Measurements from ENCODE around the gene EMCN. TPM values are rescaled to one million over a fixed set of nuclear protein-coding genes. Genes with fewer than 3 reads are reported as not detected.

EMCN gene
- total and polyA plus RNA-seq, 2 of the 8 experiments (the other 6 are each of a cell fraction or from before 2014, with no cell fraction given) = not detected

DNA sequence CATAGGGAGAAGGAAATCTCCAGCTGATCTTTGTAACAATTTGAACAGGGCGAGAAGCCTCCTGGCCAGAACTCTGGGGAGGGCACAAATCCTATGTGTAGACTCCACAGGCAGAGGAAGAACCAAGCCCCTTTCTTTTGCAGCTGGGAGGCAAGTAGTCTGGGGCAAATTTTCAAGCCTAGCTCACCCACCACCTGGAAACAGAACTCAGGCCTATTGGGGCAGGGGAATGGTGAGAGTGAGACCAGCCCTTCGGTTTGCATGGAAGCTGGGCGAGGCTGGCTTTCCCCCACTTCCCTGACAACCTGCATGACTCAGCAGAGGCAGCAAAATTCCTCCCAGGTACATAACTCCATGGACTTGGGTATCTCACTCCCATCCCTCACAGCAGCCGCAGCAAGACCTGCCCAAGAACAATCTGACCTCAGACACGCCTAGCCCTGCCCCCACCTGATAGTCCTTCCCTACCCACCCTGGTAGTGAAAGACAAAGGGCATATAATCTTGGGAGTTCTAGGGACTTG, 138.2 kb downstream of the EMCN start:
- Histone ChIP-seq H3K9ac (replicated peaks in 1 of 4; ENCODE audit: extremely low read depth in 1 of 4, low read depth in 3 of 4, low read length in 3 of 4) (no peak overlapping the region), H3K18ac (ENCODE audit: extremely low read depth, low read length) (no peak overlapping the region), H3K4me2 (ENCODE audit: insufficient read depth in 1 of 2, low read depth in 2 of 2, low read length in 2 of 2) (no peak overlapping the region), H4K8ac (ENCODE audit: extremely low read depth, insufficient read depth, low read length) (no peak overlapping the region), H2BK12ac (ENCODE audit: low read depth, low read length) (no peak overlapping the region), H2BK15ac (ENCODE audit: low read length) (no peak overlapping the region), H4K91ac (replicated peaks; ENCODE audit: insufficient read length, low read length) (no peak overlapping the region), H2BK120ac (replicated peaks; ENCODE audit: low read depth, low read length) (no peak overlapping the region), H3K56ac (replicated peaks; ENCODE audit: insufficient read length, low read depth, low read length) (no peak overlapping the region), H3K79me2 (ENCODE audit: control insufficient read depth in 1 of 2, insufficient read depth in 2 of 2, low read length in 2 of 2) (no peaks in the 10 kb centered on the region), H3K27ac (ENCODE audit: low read depth, low read length) (no peak overlapping the region), H3K23ac (ENCODE audit: insufficient read length) (no peak overlapping the region), H3K36me3 (ENCODE audit: control insufficient read depth in 2 of 4, insufficient read depth in 4 of 4, low read length in 3 of 4) (no peaks in the 10 kb centered on the region), H3K14ac (ENCODE audit: insufficient read length) (no peak overlapping the region), H3K4ac (replicated peaks; ENCODE audit: insufficient read length, low read depth, low read length) (no peak overlapping the region), H3K23me2 (ENCODE audit: low read depth, low read length) (no peaks in the 10 kb centered on the region; the same call in 1 of the 2 replicates), H2AFZ (ENCODE audit: low read length) (peak overlapping the region; percentile 76), H3K79me1 (ENCODE audit: low read depth, low read length) (no peaks in the 10 kb centered on the region), H4K5ac (ENCODE audit: insufficient read length, low read depth, low read length) (no peak overlapping the region), H2BK20ac (ENCODE audit: low read length) (no peak overlapping the region), H3K4me3 (ENCODE audit: extremely low read depth in 1 of 4, insufficient read depth in 2 of 4, low read depth in 3 of 4, low read length in 4 of 4) (no peak overlapping the region), H3K27me3 (replicated peaks in 1 of 4; ENCODE audit: control insufficient read depth in 3 of 4, extremely low read depth in 1 of 4, insufficient read depth in 3 of 4, low read length in 3 of 4) (no peaks in the 10 kb centered on the region), H3K9me3 (ENCODE audit: insufficient read depth in 2 of 2, low read depth in 1 of 2, low read length in 1 of 2) (no peaks in the 10 kb centered on the region), H3K4me1 (replicated peaks in 1 of 4; ENCODE audit: control insufficient read depth in 3 of 4, insufficient read depth in 4 of 4, low read length in 3 of 4) (0 out of 7 replicates have a peak, but pooled peaks cover 0 to 3% (median 0%) of the 10 kb centered on the region in 4 experiments), H2AK5ac (ENCODE audit: low read depth, low read length) (no peak overlapping the region), H4K20me1 (replicated peaks in 1 of 2; ENCODE audit: control insufficient read depth in 1 of 2, insufficient read depth in 2 of 2, low read length in 2 of 2) (no peaks in the 10 kb centered on the region), H2BK5ac (ENCODE audit: low read depth, low read length) (no peak overlapping the region)
- no peak for FAIRE-seq
- DNase-seq (ENCODE audit: low read depth in 1 of 2, low spot score in 2 of 2) = no peak
- ChIA-PET CTCF (ENCODE audit: partially characterized antibody) (interaction anchor here (1.5 to 1.9 kb wide), 2 partner anchors 16 to 19 kb away, joined by 4 to 5 read pairs; no protein-coding TSS in a partner anchor), POLR2A (ENCODE audit: partially characterized antibody) (no interaction called here)
- 90% methylated on average over 5 of the region's 5 CpGs; no CpG with 5 or more reads in 1 of the 2 experiments for WGBS, 2 experiments (ENCODE audit: extremely low coverage in 1 of 2, insufficient coverage in 1 of 2, insufficient read length in 1 of 2, insufficient replicate concordance in 2 of 2, low coverage in 1 of 2, low lambda C conversion rate in 2 of 2, missing lambda C conversion rate in 1 of 2)
- TF ChIP-seq EGR1 (IDR thresholded peaks at IDR 0.05; ENCODE audit: borderline replicate concordance, low read depth, low read length) (no peak), MAFK (IDR thresholded peaks at IDR 0.05; ENCODE audit: low read depth, low read length) (no peak)
